HG03045 (cell line): ENCODE results near the gene SOX6.

Source experiments
- ATAC-seq: cut with Tn5 transposase; IDR thresholded peaks from one replicate; pipeline ENCODE4 v1.9.1; 2021; ENCODE audit warnings: mild to moderate bottlenecking, moderate library complexity; ENCODE audit not compliant: unreplicated experiment

Gene SOX6

GRCh38 chr11:16365581-16366228, 9.4 kb upstream of the SOX6 start:
- ATAC-seq: no peak

DNA sequence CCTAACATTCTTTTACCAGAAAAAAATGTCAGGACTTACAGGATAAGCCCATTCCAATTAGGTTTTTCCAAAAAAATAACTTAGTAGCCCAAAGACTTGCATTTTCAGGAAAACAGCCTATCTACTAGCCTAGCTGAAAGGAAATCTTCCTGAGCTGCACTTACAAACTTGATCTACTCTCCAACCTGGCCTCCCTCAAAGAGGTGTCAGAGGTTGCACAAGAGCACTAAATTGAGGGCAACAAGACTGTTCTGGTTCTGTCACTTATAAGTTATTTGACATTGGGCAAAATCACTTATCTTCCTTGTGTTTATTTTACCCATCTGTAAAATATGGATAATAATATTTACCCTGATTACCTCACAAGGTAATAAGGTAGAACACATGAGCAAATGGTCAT, 7.9 kb upstream of the SOX6 start:
- no peak for ATAC-seq

- ATAC-seq: no peak
These were observed 7.4 kb upstream of the SOX6 start for GRCh38 chr11:16363706-16364105.

DNA sequence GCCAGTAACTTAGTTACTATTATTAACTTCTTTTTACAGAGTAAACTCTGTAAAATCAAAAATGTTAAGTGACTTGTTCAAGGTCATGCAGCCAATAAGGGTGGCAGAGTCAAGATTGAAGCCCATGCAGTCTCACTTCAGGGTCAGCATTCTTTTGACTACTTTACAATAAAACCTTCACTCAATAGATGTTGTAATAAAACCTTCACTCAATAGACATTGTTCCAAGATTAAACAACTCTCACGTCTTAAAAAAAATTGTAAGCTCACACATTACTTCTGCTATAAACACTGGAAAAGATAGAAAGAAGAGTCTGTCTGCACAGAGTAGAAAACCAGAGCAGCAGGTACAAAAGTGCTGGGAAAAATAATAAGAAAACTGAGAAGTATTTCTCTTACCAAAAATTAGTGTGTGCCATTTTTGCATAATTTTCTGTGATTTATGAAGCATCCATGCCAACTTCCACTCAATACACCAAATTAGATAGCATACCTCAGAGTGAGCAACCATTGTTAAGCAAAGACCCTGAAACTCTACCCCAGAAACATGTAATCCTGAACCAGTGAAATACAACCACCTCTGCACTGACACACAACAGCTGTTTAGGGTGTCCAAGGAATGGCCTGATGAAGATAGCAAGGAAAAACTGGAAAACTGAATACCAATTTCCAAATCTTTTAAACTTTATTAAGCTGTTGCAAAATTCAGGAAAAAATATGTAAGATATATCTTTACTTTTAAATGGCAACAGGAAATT, 4.9 kb upstream of the SOX6 start:
- ATAC-seq: no peak

- ATAC-seq: no peak
These were observed 3.0 kb upstream of the SOX6 start for GRCh38 chr11:16359369-16359768.

DNA sequence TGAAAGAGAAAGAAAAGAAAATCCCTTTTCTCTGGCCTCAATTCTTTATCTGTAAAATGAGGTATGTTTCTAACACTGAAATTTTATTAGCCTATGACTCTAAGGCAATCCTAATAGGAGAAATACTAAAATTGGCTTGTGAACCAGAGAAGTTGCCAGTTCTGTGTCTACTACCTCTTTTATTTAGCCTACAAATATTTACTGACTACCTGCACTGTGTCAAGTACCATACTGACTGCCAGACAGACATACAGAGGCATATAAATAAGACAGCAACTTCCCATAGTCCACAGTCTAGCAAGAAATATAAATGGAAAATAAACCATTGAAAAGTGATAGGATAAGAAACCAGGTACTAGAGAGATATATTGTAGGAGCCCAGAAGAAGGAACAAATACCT, 2.4 kb upstream of the SOX6 start:
- no peak for ATAC-seq

DNA sequence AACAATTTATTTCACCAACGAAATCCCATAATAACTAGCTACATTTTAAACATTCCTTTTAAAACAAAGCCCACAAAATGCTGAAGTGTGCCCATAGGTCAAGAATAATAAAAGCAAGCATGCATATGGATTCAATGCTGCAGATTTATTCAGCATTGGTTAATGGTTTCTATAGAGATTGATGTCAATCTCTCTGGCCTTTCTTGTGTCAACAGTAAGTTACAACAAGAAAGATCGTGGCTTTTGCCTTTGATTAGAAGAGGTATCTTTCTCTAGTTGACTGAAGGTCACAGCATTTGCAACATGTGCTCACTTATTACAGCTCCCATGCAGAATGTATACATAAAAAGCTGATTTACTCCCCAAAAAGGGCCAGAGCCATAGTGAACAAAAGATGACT, 1.4 kb upstream of the SOX6 start:
- no peak for ATAC-seq

DNA sequence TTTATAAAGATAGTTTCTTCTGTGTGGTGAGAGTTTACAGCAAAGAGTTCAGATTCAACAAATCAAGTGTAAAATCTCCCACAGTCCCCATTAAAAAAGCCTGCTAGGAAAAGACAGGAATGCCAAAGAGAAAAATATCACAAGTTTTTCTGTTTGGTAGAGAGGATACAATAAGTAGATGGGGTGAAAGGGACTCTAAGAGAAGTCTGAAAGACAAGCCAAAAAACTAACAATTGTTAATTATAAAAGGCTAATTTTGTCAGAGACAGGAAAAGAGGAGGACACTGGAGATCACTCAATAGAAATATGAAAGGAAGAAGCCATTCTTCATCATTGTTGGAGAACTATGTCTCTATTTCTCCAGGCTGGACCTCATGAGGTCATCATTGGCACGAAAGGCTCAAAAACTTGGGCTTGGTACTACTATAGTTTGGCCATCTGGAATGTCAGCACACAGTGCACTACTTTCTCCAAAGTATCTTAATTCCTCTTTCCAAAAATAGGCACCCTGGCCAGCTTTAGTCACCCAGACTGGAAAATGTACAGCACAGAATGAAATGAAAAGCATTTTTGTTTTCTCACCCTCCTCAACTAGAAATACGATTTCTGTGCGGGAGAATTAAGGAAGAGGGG, 531 bp upstream of the SOX6 start:
- no peak for ATAC-seq

DNA sequence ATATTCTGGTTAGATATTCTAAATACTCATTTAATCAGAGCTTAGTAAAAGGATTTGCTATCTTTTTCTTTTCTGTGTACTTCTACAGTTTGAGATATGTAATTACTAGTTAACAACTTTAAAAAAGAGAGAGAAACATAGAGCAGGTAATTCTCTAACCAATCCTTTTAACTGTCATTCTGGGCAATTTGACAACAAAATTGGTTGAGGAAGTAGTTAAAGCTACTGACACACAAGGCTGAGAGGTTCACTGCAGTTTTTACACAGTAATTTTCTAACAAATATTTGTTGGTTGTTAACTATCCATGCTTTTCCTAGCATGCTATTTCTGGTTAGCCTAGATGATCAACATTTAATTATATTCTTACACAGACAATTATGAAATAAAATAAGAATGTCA, 3.6 kb downstream of the SOX6 start:
- ATAC-seq: no peak

DNA sequence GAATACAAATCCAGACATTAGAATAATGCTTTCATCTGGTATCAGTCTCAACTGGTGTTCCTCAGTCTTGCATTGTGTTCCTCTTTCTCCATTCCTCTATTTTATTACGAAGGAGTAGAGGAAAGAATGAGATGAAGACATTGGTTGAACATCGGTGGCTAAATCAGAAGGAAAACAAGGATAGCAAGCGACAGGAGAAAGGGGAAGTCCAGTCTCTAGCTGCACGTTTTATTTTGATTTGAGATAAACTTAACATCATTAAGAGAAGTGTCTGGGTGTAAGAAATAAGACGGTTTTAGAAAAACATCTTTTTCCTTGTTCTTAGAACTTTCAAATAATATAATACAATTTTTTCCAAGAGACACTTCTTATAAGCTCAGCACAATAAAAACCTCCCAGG, 6.2 kb downstream of the SOX6 start:
- no peak for ATAC-seq

DNA sequence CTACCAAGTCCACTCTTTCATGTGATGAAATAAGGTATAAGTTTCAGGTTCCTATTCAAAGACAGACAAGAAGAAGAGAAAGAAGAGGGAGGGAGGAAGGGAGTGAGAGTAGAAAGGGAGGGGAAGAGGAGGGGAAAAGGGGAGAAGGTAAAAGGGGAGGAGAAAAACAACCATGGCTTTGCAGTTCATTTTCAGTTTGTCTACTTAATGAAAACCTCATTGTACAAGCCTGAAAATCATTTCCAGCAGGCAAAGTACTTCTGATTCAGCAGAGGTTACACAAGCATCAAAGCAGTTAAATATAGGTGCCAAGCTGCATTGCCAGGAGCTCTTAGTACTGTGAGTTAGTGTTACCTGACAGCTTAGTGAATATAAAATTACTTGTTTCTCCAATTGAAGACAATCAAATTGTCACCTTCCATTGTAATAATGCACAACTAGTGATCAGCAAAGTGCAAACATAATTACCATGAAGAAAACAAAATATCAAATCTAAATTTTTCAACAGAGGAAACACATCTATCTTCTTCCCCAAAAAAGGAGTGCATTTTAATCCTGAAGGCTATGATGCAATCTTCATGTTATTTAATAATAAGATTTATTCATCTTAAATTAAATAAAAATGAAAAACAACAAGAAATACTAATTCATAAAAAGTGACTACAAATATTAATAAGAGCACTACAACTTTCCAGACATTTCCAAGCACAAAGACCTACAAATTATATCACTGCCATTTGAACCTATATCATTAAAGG, 8.2 kb downstream of the SOX6 start:
- no peak for ATAC-seq

GRCh38 chr11:16346975-16347374, 9.4 kb downstream of the SOX6 start:
- no peak for ATAC-seq

DNA sequence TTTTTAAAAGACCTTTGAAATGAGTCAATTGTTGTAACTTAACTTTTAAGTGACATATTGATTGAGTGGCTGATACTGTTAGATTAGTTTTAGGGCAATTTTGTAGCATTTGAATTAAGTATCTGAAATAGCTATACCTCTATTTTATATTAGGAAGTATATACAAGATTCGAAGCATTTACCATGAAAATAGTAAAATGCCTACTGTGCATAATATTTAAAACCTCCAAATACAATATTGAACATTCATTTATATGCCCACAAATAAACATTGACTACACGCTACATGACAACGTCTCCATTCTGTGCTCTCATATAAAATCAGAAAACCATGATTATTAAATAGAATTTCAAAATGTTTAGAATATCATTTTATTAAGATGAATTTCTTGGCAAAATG, 14.5 kb downstream of the SOX6 start:
- ATAC-seq: no peak

- no peak for ATAC-seq
These were observed 18.0 kb downstream of the SOX6 start for GRCh38 chr11:16338393-16338792.

GRCh38 chr11:16337421-16338213, 18.7 kb downstream of the SOX6 start:
- ATAC-seq: no peak

GRCh38 chr11:16336721-16337120, 19.6 kb downstream of the SOX6 start:
- no peak for ATAC-seq

GRCh38 chr11:16336204-16336603, 20.1 kb downstream of the SOX6 start:
- ATAC-seq: no peak

DNA sequence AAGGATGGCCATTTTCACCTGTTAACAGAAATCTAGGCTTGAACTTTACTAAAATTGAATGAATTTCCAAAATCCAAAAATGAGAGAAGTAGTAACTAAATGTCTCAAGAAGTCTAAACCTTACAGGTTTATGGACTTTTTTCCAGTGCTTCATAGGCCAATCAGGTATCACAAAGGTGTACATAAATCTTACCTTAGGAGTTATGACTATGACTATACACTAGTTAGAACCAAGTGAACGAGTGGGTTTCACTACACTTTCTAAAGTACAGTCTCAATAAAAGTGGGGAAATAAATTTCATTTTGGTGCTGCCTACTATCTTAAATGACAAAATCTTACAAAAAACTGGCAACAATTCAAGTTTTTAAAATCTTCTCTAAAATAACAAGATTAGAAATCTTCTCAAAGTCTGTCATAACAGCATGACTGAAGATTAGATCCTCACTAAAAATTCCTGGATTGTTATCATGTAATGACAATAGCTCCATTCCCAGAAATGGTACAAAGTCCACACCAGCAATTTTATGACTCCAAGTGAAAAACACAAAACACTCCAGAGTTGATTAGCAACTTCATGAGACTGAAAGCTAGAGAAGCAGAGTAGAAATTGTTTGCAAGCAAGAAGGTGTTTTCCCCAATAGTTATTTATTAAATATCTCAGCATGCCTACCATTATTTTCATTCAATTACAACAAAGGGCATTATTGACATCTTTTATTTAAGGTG, 20.9 kb downstream of the SOX6 start:
- ATAC-seq: no peak

- no peak for ATAC-seq
These were observed 29.6 kb downstream of the SOX6 start for GRCh38 chr11:16326679-16327297.

- no peak for ATAC-seq
These were observed 34.2 kb downstream of the SOX6 start for GRCh38 chr11:16322190-16322589.
